SK-N-SH (cell line): ENCODE data around the gene NAPA. TPM values are rescaled to one million over a fixed set of nuclear protein-coding genes. Genes with fewer than 3 reads are reported as not detected.

ENCODE experiments used
- CTCF ChIA-PET: fragments of 300-600, 350-600 bp; formaldehyde crosslinking; extraction: SDS; loops from one replicate; lab custom pipeline; 2021; lab: Yijun Ruan, JAX
- POLR2A ChIA-PET: fragments of 350-600 bp; sonication (Branson Sonifier 250); formaldehyde crosslinking; extraction: SDS; loops from one replicate; lab custom pipeline; 2020; ENCODE audit warnings: antibody characterized with exemption, inconsistent platforms; lab: Yijun Ruan, JAX
- DNase-seq: peaks from one replicate; pipeline ENCODE4 v3.0.0; 2012
- H2AFZ ChIP-seq: fragments of 200-600 bp; sonication (generic); 2 replicates; pipeline ENCODE4 v1.8.1; 2016; ENCODE audit warnings: antibody characterized with exemption, mild to moderate bottlenecking, low read depth
- H3F3A ChIP-seq: fragments of 200-600 bp; sonication (generic); replicated peaks from 2 replicates; pipeline ENCODE3; 2016; ENCODE audit warnings: antibody characterized with exemption, mild to moderate bottlenecking; ENCODE audit not compliant: insufficient read depth
- H3K27ac ChIP-seq, 2 experiments: fragments of 200-500 bp in 1 of 2; fragments of 200-600 bp in 1 of 2; sonication (Bioruptor generic) in 1 of 2; sonication (generic), shearing (Covaris generic) in 1 of 2; 2 replicates each; pipeline versions ENCODE4 v1.5.1 to v1.6.1; 2014 to 2016; ENCODE audit warnings: low read depth in 2 of 2, inconsistent platforms in 1 of 2, low read length in 1 of 2, mild to moderate bottlenecking in 1 of 2, mixed read lengths in 1 of 2
- H3K27me3 ChIP-seq: fragments of 200-600 bp; sonication (generic), shearing (Covaris generic); 2 replicates; pipeline ENCODE4 v1.6.1; 2016; ENCODE audit warnings: mixed run types; ENCODE audit not compliant: insufficient read depth
- H3K36me3 ChIP-seq, 2 experiments: fragments of 200-500 bp in 1 of 2; fragments of 200-600 bp in 1 of 2; sonication (Bioruptor generic) in 1 of 2; sonication (generic) in 1 of 2; replicated peaks in 1 of 2; 2 replicates each; pipeline versions ENCODE3 to v1.5.1; 2014 to 2016; ENCODE audit warnings: low read length in 1 of 2, mild to moderate bottlenecking in 1 of 2; ENCODE audit not compliant: insufficient read depth in 2 of 2, control insufficient read depth in 1 of 2
- H3K4me1 ChIP-seq, 2 experiments: fragments of 200-500 bp in 1 of 2; fragments of 200-600 bp in 1 of 2; sonication (Bioruptor generic) in 1 of 2; sonication (generic), shearing (Covaris generic) in 1 of 2; 2 replicates each; pipeline versions ENCODE4 v1.5.1 to v1.6.1; 2014 to 2016; ENCODE audit warnings: low read depth in 1 of 2, low read length in 1 of 2, mixed run types in 1 of 2; ENCODE audit not compliant: insufficient read depth in 2 of 2, control insufficient read depth in 1 of 2
- H3K4me2 ChIP-seq: fragments of 200-600 bp; sonication (generic), shearing (Covaris generic); 2 replicates; pipeline ENCODE4 v1.6.1; 2017; ENCODE audit warnings: mixed run types
- H3K4me3 ChIP-seq, 2 experiments: fragments of 200-500 bp in 1 of 2; fragments of 200-600 bp in 1 of 2; sonication (Bioruptor generic) in 1 of 2; sonication (generic), shearing (Covaris generic) in 1 of 2; 2 replicates each; pipeline versions ENCODE4 v1.5.1 to v1.8.1; 2014 to 2016; ENCODE audit warnings: low read depth in 2 of 2, inconsistent platforms in 1 of 2, low read length in 1 of 2, mild to moderate bottlenecking in 1 of 2, mixed read lengths in 1 of 2, moderate library complexity in 1 of 2
- H3K79me2 ChIP-seq: fragments of 200-600 bp; sonication (generic); 2 replicates; pipeline ENCODE4 v1.8.1; 2017; ENCODE audit warnings: mild to moderate bottlenecking; ENCODE audit not compliant: insufficient read depth
- H3K9ac ChIP-seq: fragments of 200-600 bp; sonication (generic); 2 replicates; pipeline ENCODE4 v1.6.1; 2017; ENCODE audit warnings: mixed run types
- H3K9me2 ChIP-seq: fragments of 200-600 bp; sonication (generic); 2 replicates; pipeline ENCODE4 v1.6.1; 2017; ENCODE audit warnings: mixed run types
- H3K9me3 ChIP-seq: fragments of 200-600 bp; sonication (generic); 2 replicates; pipeline ENCODE4 v1.6.1; 2017; ENCODE audit warnings: mixed run types, mild to moderate bottlenecking, moderate library complexity
- H4K20me1 ChIP-seq: fragments of 200-600 bp; sonication (generic); 2 replicates; pipeline ENCODE4 v1.6.1; 2017; ENCODE audit warnings: mild to moderate bottlenecking, mixed run types; ENCODE audit not compliant: insufficient read depth
- CHD2 ChIP-seq: fragments of 150-350 bp; IDR thresholded peaks from 2 replicates; pipeline ENCODE4 v1.6.1; 2018; ENCODE audit warnings: low read length; ENCODE audit not compliant: partially characterized antibody
- ELF1 ChIP-seq: IDR thresholded peaks from 2 replicates; pipeline ENCODE4 v1.4.0; 2012
- EP300 ChIP-seq, 2 experiments: IDR thresholded peaks; 2 replicates each; pipeline versions ENCODE4 v1.4.0 to v1.6.1; 2012; ENCODE audit warnings: borderline replicate concordance in 1 of 2, low read depth in 1 of 2, low read length in 1 of 2
- FOSL2 ChIP-seq: IDR thresholded peaks from 2 replicates; pipeline ENCODE4 v1.4.0; 2012; ENCODE audit warnings: low read depth, mild to moderate bottlenecking, moderate library complexity, borderline replicate concordance
- FOXJ3 ChIP-seq: sonication (generic); formaldehyde crosslinking; IDR thresholded peaks from 2 replicates; pipeline ENCODE4 v1.5.1; 2020; ENCODE audit warnings: mild to moderate bottlenecking, missing genetic modification reagents
- GABPA ChIP-seq: IDR thresholded peaks from 2 replicates; pipeline ENCODE4 v1.4.0; 2012; ENCODE audit warnings: low read depth, mild to moderate bottlenecking
- JUND ChIP-seq: IDR thresholded peaks from 2 replicates; pipeline ENCODE4 v1.4.0; 2012
- MEF2A ChIP-seq: IDR thresholded peaks from 2 replicates; pipeline ENCODE4 v1.4.0; 2012; ENCODE audit warnings: low read depth, borderline replicate concordance
- NFIC ChIP-seq: IDR thresholded peaks from 2 replicates; pipeline ENCODE4 v1.4.0; 2012; ENCODE audit warnings: borderline replicate concordance
- NRF1 ChIP-seq: IDR thresholded peaks from 2 replicates; pipeline ENCODE4 v1.6.1; 2012; ENCODE audit warnings: low read depth, mild to moderate bottlenecking, low read length
- RCOR1 ChIP-seq: fragments of 150-350 bp; IDR thresholded peaks from 2 replicates; pipeline ENCODE4 v1.6.1; 2017; ENCODE audit warnings: antibody characterized with exemption, low read length
- SIN3A ChIP-seq: IDR thresholded peaks from 2 replicates; pipeline ENCODE4 v1.6.1; 2012; ENCODE audit warnings: low read depth, mild to moderate bottlenecking, low read length, moderate library complexity, borderline replicate concordance
- TCF12 ChIP-seq: IDR thresholded peaks from 2 replicates; pipeline ENCODE4 v1.4.0; 2012
- USF1 ChIP-seq: IDR thresholded peaks from 2 replicates; pipeline ENCODE4 v1.4.0; 2012; ENCODE audit warnings: low read depth, borderline replicate concordance
- USF2 ChIP-seq: fragments of 150-350 bp; IDR thresholded peaks from 2 replicates; pipeline ENCODE4 v1.6.1; 2017; ENCODE audit warnings: antibody characterized with exemption, low read length, low read depth, borderline replicate concordance
- ZBTB33 ChIP-seq: IDR thresholded peaks from 2 replicates; pipeline ENCODE4 v1.4.0; 2012; ENCODE audit warnings: low read depth, borderline replicate concordance
- WGBS: methylation state at CpG from one replicate; pipeline ENCODE4 v1.1.6; 2017; ENCODE audit warnings: low lambda C conversion rate; 5-methylcytosine and 5-hydroxymethylcytosine counted together
- polyA plus RNA-seq, 3 experiments: library from polyadenylated mRNA; depleted of rRNA; stranded (reverse); fragments of >200 nt; gene quantifications; 2 replicates each; pipeline ENCODE4 v1.2.3, GENCODE V29; 2012
- TF ChIP-seq, protein P1 (sequence below): IDR thresholded peaks from 2 replicates; pipeline ENCODE4 v1.6.1; 2012; ENCODE audit warnings: mild to moderate bottlenecking, low read depth, low read length, moderate library complexity
- TF ChIP-seq, protein P2 (sequence below): IDR thresholded peaks from 2 replicates; pipeline ENCODE4; 2012

Gene NAPA
- polyA plus RNA-seq, 1 of the 3 experiments (the other 2 are of a cell fraction) = 84.1 TPM

- TF ChIP-seq, protein P1, sequence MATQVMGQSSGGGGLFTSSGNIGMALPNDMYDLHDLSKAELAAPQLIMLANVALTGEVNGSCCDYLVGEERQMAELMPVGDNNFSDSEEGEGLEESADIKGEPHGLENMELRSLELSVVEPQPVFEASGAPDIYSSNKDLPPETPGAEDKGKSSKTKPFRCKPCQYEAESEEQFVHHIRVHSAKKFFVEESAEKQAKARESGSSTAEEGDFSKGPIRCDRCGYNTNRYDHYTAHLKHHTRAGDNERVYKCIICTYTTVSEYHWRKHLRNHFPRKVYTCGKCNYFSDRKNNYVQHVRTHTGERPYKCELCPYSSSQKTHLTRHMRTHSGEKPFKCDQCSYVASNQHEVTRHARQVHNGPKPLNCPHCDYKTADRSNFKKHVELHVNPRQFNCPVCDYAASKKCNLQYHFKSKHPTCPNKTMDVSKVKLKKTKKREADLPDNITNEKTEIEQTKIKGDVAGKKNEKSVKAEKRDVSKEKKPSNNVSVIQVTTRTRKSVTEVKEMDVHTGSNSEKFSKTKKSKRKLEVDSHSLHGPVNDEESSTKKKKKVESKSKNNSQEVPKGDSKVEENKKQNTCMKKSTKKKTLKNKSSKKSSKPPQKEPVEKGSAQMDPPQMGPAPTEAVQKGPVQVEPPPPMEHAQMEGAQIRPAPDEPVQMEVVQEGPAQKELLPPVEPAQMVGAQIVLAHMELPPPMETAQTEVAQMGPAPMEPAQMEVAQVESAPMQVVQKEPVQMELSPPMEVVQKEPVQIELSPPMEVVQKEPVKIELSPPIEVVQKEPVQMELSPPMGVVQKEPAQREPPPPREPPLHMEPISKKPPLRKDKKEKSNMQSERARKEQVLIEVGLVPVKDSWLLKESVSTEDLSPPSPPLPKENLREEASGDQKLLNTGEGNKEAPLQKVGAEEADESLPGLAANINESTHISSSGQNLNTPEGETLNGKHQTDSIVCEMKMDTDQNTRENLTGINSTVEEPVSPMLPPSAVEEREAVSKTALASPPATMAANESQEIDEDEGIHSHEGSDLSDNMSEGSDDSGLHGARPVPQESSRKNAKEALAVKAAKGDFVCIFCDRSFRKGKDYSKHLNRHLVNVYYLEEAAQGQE = no peak
- TF ChIP-seq EP300 (IDR thresholded peaks at IDR 0.05; ENCODE audit: borderline replicate concordance in 1 of 2, low read depth in 1 of 2, low read length in 1 of 2) (no peak), SIN3A (no peak), NRF1 (no peak), RCOR1 (no peak)
- TF ChIP-seq, protein P2, sequence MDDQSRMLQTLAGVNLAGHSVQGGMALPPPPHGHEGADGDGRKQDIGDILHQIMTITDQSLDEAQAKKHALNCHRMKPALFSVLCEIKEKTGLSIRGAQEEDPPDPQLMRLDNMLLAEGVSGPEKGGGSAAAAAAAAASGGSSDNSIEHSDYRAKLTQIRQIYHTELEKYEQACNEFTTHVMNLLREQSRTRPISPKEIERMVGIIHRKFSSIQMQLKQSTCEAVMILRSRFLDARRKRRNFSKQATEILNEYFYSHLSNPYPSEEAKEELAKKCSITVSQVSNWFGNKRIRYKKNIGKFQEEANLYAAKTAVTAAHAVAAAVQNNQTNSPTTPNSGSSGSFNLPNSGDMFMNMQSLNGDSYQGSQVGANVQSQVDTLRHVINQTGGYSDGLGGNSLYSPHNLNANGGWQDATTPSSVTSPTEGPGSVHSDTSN = no peak
These were observed 23.3 kb downstream of the NAPA start (continued) for GRCh38 chr19:47491358-47492136.

DNA sequence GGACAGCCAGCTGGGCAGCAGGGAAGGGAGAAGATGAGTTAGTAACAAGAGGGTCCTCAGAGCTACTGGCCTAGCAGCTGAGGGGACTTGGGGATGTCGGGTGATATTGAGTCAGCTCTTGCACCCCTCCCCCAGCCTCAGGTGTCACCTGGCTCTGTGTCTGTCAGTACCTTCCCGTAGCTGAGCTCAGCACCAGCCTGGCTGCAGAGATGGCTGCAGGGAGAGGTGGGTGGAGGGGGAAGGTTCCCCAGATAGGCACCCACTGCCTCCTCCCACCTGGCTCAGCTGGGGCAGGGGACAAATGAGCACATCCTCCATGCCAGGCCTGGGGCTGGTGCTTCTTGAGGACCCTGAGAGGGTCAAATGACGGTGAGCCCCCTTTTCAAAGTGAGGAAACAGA, 24.0 kb downstream of the NAPA start:
- Histone ChIP-seq H3K27ac (no peak overlapping the region; a peak in 1 of 4 replicates), H3K27me3 (no peaks in the 10 kb centered on the region), H3K4me1 (peaks cover 0 to 44% of the 10 kb centered on the region in 2 experiments; a peak in 1 of 4 replicates), H3F3A (peaks cover 4% of the 10 kb centered on the region), H3K79me2 (no peaks in the 10 kb centered on the region), H3K36me3 (peaks cover 5 to 7% of the 10 kb centered on the region in 2 experiments), H3K9ac (no peak overlapping the region), H3K9me3 (no peaks in the 10 kb centered on the region), H3K4me3 (no peak overlapping the region), H3K4me2 (no peak overlapping the region), H2AFZ (no peak overlapping the region), H4K20me1 (no peaks in the 10 kb centered on the region), H3K9me2 (no peaks in the 10 kb centered on the region)
- ChIA-PET POLR2A (interaction anchor here (0.6 kb wide), 1 partner anchor 203 kb away, joined by 4 read pairs; no protein-coding TSS in a partner anchor), CTCF (interaction anchor here (0.8 to 5.0 kb wide), 3 partner anchors 25 to 54 kb away, joined by 3 to 28 read pairs (median 10); partner anchors contain the start of gene NAPA)
- DNase-seq = no peak
- 67% methylated on average over 1 of the region's 3 CpGs for WGBS
- no peak for TF ChIP-seq FOXJ3 (CRISPR knock-in tag)
- no peak for TF ChIP-seq USF1
- no peak for TF ChIP-seq USF2
- TF ChIP-seq JUND = no peak
- no peak for TF ChIP-seq EP300 (IDR thresholded peaks at IDR 0.05; ENCODE audit: borderline replicate concordance in 1 of 2, low read depth in 1 of 2, low read length in 1 of 2)
- TF ChIP-seq MEF2A = no peak
- no peak for TF ChIP-seq FOSL2
- TF ChIP-seq ZBTB33 = no peak
- TF ChIP-seq GABPA = no peak
- TF ChIP-seq, protein P2 = no peak
- TF ChIP-seq TCF12 = no peak
- no peak for TF ChIP-seq NFIC
- no peak for TF ChIP-seq ELF1
- no peak for TF ChIP-seq RCOR1
- TF ChIP-seq CHD2 = no peak
